ENCODE results near the gene ULK1. TPM values are rescaled to one million over a fixed set of nuclear protein-coding genes. Genes with fewer than 3 reads are reported as not detected.
"Not testable (repeated sequence)": the region's sequence is repeated elsewhere in the genome, so short reads cannot be mapped to it uniquely, and the experiment has no call there.

Gene ULK1
- total RNA-seq, 1 donor from 2014 or later: 3.2 TPM

DNA sequence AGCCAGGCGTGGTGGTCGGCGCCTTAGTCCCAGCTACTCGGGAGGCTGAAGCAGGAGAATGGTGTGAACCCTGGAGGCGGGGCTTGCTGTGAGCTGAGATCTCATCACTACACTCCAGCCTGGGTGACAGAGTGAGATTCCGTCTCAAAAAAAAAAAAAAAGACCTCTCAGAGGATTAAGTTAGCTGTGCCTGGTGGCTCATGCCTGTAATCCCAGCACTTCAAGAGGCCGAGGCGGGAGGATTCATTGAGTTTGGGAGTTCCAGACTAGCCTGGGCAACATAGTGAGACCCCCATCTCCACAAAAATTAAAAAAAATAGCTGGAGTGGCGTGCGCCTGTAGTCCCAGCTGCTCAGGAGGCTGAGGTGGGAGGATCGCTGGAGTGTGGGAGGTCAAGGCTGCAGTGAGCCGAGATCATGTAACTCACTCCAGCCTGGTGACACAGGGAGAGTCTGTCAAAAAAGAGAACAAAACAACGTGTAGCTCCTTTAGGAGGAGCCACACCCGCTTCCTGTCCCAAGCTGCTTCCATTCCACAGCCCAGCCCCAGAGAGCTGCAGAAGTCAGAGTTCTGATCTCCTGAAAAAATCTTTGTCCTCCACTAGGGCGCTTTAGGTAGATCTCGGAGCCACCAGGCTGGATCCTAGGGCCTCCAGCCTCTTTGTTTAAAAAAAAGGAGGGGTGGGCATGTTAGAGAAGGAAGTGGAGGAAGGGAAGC is 11.5 kb upstream of the ULK1 start:
- DNase-seq (ENCODE audit: low read depth): no peak
- no peaks in the 10 kb centered on the region for H3K36me3 ChIP-seq (ENCODE audit: control insufficient read depth, insufficient read depth, low read length)
- no peak overlapping the region for H3K4me3 ChIP-seq (ENCODE audit: low read depth, low read length)
- H3K27me3 ChIP-seq (ENCODE audit: control insufficient read depth, insufficient read depth, low read length): no peaks in the 10 kb centered on the region
- no peak for FAIRE-seq
- TF ChIP-seq, protein P1, sequence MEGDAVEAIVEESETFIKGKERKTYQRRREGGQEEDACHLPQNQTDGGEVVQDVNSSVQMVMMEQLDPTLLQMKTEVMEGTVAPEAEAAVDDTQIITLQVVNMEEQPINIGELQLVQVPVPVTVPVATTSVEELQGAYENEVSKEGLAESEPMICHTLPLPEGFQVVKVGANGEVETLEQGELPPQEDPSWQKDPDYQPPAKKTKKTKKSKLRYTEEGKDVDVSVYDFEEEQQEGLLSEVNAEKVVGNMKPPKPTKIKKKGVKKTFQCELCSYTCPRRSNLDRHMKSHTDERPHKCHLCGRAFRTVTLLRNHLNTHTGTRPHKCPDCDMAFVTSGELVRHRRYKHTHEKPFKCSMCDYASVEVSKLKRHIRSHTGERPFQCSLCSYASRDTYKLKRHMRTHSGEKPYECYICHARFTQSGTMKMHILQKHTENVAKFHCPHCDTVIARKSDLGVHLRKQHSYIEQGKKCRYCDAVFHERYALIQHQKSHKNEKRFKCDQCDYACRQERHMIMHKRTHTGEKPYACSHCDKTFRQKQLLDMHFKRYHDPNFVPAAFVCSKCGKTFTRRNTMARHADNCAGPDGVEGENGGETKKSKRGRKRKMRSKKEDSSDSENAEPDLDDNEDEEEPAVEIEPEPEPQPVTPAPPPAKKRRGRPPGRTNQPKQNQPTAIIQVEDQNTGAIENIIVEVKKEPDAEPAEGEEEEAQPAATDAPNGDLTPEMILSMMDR (IDR thresholded peaks at IDR 0.05; ENCODE audit: insufficient read depth, low read length, severe bottlenecking): no peak

GRCh38 chr12:131883521-131883900 is 10.9 kb upstream of the ULK1 start:
- Histone ChIP-seq H3K4me3 (ENCODE audit: low read depth, low read length) (no peak overlapping the region), H3K36me3 (ENCODE audit: control insufficient read depth, insufficient read depth, low read length) (no peaks in the 10 kb centered on the region), H3K27me3 (ENCODE audit: control insufficient read depth, insufficient read depth, low read length) (no peaks in the 10 kb centered on the region)
- TF ChIP-seq, protein P1 (IDR thresholded peaks at IDR 0.05; ENCODE audit: insufficient read depth, low read length, severe bottlenecking): no peak
- FAIRE-seq (no peak), DNase-seq (ENCODE audit: low read depth) (no peak)

GRCh38 chr12:131885076-131885475 is 9.3 kb upstream of the ULK1 start:
- not testable (repeated sequence) for H3K27me3 ChIP-seq (ENCODE audit: control insufficient read depth, insufficient read depth, low read length); FAIRE-seq; H3K4me3 ChIP-seq (ENCODE audit: low read depth, low read length); H3K36me3 ChIP-seq (ENCODE audit: control insufficient read depth, insufficient read depth, low read length)
- DNase-seq (ENCODE audit: low read depth): peak; percentile 61

DNA sequence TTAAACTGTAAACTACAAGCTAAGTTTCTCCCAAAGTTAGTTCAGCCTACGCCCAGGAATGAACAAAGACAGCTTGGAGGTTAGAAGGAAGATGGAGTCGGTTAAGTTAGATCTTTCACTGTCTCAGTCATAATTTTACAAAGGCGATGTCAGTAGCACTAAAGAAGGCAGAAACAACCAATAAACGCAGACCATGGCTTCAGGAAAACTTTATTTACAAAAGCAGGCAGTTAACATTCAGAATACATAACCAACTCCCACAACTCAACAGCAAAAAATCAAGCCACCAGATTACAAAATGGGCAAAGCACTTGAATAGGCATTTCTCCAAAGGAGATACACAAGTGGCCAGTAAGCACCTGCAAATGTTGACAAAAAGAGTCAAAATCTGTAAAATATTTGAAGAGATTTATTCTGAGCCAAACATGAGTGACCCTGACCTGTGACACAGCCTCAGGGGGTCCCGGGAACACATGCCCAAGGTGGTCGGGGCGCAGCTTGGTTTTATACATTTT is 8.8 kb upstream of the ULK1 start:
- Histone ChIP-seq H3K36me3 (ENCODE audit: control insufficient read depth, insufficient read depth, low read length) (no peaks in the 10 kb centered on the region), H3K27me3 (ENCODE audit: control insufficient read depth, insufficient read depth, low read length) (no peaks in the 10 kb centered on the region), H3K4me3 (ENCODE audit: low read depth, low read length) (no peak overlapping the region)
- FAIRE-seq: no peak
- TF ChIP-seq, protein P1 (IDR thresholded peaks at IDR 0.05; ENCODE audit: insufficient read depth, low read length, severe bottlenecking): no peak
- DNase-seq (ENCODE audit: low read depth): no peak

DNA sequence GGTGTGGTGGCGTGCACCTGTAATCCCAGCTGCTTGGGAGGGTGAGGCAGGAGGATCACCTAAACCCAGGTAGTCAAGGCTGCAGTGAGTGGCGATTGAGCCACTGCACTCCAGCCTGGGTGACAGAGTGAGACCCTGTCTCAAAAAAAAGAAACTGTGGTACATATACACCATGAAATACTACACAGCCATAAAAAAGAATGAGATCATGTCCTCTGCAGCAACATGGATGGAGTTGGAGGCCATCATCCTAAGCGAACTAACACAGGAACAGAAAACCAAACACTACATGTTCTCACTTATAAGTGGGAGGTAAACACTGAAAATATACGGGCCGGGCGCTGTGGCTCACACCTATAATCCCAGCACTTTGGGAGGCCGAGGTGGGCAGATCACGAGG is 2.7 kb upstream of the ULK1 start:
- not testable (repeated sequence) for DNase-seq (ENCODE audit: low read depth); H3K4me3 ChIP-seq (ENCODE audit: low read depth, low read length); H3K36me3 ChIP-seq (ENCODE audit: control insufficient read depth, insufficient read depth, low read length); FAIRE-seq; H3K27me3 ChIP-seq (ENCODE audit: control insufficient read depth, insufficient read depth, low read length)

DNA sequence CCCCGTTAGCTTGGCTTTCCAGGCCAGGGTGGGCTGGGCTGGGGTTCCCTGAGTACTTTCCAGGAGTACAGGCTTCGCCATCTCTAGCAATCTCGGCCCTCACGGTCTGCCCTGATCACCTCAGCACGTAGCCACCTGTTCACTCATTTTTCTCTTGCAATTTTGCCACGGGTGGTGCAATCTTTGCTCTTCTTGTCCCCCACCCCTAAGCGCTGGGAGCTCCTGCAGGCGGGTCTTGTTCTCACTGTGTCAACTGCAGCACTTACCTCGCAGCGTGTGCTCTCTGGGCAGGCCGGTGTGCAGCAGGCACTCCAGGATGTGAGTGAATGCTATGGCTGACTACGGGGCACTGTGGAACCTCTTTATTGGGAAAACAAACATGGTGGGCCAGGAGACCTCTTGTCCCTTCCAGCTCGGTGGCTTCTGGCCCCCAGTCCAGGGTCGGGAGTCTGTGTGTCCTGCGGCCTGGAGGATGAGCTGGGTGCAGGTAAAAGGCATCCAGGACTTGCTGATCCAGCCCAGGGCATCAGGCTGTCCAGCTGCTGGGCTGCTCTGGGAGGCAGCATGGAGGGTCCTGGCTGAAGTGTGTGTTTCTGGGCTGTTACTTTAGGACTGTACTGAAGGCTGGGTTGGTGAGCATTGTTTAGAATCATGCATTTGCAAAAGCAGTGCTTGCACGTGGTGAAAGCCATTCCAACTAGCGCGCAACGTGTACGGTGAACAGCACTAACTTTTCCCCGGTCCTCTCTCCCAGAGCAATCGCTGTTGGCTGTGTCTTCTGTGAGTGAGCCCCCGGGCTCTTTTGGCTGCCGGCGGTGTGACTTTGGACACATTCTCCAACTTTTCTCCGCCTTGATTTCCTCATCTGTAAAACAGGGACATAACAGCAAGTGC is 1.5 kb upstream of the ULK1 start:
- TF ChIP-seq, protein P1 (IDR thresholded peaks at IDR 0.05; ENCODE audit: insufficient read depth, low read length, severe bottlenecking): no peak
- DNase-seq (ENCODE audit: low read depth): no peak
- Histone ChIP-seq H3K4me3 (ENCODE audit: low read depth, low read length) (no peak overlapping the region), H3K27me3 (ENCODE audit: control insufficient read depth, insufficient read depth, low read length) (no peaks in the 10 kb centered on the region), H3K36me3 (ENCODE audit: control insufficient read depth, insufficient read depth, low read length) (peaks cover 5% of the 10 kb centered on the region)
- FAIRE-seq: no peak
